ENCODE measurements around the gene INAVA. TPM values are rescaled to one million over a fixed set of nuclear protein-coding genes. Genes with fewer than 3 reads are reported as not detected.

Gene INAVA
- total and polyA plus RNA-seq, 10 of the 15 experiments (the other 5 are each of a cell fraction or from before 2014, with no cell fraction given), result 3.6 to 15.4 (median 9.5) TPM

DNA sequence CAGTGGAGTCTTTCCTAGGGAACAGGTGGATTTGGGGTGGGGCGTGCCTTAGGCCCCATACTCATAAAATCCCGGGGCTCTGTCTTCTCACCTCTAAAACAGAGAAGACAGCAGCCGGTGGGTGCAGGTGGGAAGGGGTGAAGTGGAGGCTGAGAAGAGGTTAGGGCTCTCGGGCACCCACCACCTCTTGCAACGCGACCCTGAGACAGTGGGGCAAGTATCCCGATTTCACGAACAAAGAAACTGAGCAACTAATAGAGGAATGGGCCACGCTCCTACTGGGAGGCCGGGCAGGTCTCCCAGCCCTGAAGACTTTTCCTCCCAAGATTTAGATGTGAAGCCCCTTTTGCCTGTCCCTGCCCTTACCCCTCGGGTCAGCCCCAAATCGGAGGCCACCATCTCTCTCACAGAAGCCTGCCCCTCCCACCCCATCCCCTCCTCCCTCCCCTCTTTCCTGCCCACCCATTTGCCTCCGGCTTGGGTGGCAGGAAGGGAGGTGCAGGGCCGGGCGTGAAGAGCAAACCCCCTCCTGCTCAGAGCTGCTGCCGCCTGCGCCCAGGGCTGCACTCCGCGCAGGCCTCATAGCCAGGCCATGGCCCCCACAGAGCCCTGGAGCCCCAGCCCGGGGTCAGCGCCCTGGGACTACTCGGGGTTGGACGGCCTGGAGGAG is 22.1 kb upstream of the INAVA start, which contains the start of gene GPR25 (continued):
- TF ChIP-seq, protein P1, sequence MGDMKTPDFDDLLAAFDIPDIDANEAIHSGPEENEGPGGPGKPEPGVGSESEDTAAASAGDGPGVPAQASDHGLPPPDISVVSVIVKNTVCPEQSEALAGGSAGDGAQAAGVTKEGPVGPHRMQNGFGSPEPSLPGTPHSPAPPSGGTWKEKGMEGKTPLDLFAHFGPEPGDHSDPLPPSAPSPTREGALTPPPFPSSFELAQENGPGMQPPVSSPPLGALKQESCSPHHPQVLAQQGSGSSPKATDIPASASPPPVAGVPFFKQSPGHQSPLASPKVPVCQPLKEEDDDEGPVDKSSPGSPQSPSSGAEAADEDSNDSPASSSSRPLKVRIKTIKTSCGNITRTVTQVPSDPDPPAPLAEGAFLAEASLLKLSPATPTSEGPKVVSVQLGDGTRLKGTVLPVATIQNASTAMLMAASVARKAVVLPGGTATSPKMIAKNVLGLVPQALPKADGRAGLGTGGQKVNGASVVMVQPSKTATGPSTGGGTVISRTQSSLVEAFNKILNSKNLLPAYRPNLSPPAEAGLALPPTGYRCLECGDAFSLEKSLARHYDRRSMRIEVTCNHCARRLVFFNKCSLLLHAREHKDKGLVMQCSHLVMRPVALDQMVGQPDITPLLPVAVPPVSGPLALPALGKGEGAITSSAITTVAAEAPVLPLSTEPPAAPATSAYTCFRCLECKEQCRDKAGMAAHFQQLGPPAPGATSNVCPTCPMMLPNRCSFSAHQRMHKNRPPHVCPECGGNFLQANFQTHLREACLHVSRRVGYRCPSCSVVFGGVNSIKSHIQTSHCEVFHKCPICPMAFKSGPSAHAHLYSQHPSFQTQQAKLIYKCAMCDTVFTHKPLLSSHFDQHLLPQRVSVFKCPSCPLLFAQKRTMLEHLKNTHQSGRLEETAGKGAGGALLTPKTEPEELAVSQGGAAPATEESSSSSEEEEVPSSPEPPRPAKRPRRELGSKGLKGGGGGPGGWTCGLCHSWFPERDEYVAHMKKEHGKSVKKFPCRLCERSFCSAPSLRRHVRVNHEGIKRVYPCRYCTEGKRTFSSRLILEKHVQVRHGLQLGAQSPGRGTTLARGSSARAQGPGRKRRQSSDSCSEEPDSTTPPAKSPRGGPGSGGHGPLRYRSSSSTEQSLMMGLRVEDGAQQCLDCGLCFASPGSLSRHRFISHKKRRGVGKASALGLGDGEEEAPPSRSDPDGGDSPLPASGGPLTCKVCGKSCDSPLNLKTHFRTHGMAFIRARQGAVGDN (IDR thresholded peaks at IDR 0.05), result no peak
- TF ChIP-seq, protein P2, sequence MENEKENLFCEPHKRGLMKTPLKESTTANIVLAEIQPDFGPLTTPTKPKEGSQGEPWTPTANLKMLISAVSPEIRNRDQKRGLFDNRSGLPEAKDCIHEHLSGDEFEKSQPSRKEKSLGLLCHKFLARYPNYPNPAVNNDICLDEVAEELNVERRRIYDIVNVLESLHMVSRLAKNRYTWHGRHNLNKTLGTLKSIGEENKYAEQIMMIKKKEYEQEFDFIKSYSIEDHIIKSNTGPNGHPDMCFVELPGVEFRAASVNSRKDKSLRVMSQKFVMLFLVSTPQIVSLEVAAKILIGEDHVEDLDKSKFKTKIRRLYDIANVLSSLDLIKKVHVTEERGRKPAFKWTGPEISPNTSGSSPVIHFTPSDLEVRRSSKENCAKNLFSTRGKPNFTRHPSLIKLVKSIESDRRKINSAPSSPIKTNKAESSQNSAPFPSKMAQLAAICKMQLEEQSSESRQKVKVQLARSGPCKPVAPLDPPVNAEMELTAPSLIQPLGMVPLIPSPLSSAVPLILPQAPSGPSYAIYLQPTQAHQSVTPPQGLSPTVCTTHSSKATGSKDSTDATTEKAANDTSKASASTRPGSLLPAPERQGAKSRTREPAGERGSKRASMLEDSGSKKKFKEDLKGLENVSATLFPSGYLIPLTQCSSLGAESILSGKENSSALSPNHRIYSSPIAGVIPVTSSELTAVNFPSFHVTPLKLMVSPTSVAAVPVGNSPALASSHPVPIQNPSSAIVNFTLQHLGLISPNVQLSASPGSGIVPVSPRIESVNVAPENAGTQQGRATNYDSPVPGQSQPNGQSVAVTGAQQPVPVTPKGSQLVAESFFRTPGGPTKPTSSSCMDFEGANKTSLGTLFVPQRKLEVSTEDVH (IDR thresholded peaks at IDR 0.05; ENCODE audit: low read depth, partially characterized antibody), result no peak
- no peak for TF ChIP-seq IRF4 (IDR thresholded peaks at IDR 0.05; ENCODE audit: low read depth, low read length)
- no peak for TF ChIP-seq EP300 (IDR thresholded peaks at IDR 0.05; ENCODE audit: borderline replicate concordance in 1 of 2, control insufficient read depth in 1 of 2, low read depth in 2 of 2, low read length in 2 of 2)
- TF ChIP-seq, protein P3, sequence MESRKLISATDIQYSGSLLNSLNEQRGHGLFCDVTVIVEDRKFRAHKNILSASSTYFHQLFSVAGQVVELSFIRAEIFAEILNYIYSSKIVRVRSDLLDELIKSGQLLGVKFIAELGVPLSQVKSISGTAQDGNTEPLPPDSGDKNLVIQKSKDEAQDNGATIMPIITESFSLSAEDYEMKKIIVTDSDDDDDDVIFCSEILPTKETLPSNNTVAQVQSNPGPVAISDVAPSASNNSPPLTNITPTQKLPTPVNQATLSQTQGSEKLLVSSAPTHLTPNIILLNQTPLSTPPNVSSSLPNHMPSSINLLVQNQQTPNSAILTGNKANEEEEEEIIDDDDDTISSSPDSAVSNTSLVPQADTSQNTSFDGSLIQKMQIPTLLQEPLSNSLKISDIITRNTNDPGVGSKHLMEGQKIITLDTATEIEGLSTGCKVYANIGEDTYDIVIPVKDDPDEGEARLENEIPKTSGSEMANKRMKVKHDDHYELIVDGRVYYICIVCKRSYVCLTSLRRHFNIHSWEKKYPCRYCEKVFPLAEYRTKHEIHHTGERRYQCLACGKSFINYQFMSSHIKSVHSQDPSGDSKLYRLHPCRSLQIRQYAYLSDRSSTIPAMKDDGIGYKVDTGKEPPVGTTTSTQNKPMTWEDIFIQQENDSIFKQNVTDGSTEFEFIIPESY (IDR thresholded peaks at IDR 0.05), result no peak
- TF ChIP-seq, protein P4, sequence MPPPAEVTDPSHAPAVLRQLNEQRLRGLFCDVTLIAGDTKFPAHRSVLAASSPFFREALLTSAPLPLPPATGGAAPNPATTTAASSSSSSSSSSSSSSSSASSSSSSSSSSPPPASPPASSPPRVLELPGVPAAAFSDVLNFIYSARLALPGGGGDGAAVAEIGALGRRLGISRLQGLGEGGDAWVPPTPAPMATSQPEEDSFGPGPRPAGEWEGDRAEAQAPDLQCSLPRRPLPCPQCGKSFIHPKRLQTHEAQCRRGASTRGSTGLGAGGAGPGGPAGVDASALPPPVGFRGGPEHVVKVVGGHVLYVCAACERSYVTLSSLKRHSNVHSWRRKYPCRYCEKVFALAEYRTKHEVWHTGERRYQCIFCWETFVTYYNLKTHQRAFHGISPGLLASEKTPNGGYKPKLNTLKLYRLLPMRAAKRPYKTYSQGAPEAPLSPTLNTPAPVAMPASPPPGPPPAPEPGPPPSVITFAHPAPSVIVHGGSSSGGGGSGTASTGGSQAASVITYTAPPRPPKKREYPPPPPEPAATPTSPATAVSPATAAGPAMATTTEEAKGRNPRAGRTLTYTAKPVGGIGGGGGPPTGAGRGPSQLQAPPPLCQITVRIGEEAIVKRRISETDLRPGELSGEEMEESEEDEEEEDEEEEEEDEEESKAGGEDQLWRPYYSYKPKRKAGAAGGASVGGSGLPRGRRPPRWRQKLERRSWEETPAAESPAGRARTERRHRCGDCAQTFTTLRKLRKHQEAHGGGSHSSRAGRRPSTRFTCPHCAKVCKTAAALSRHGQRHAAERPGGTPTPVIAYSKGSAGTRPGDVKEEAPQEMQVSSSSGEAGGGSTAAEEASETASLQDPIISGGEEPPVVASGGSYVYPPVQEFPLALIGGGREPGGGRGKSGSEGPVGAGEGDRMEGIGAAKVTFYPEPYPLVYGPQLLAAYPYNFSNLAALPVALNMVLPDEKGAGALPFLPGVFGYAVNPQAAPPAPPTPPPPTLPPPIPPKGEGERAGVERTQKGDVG (CRISPR knock-in tag; IDR thresholded peaks at IDR 0.05), result no peak
- TF ChIP-seq CREM (IDR thresholded peaks at IDR 0.05; ENCODE audit: low read depth), result no peak
- no peak for TF ChIP-seq PML (IDR thresholded peaks at IDR 0.05; ENCODE audit: low read length)

Measured in GM12878 (cell line).